Erythroblast (primary cell): Measurements from ENCODE around the gene CTXN3.

Source experiments
- DNase-seq, 2 experiments: peaks; one replicate each; lab custom pipeline; 2025; lab: John Stamatoyannopoulos, UW
- GATA1 ChIP-seq: IDR thresholded peaks from 2 replicates; pipeline ENCODE4 v1.6.1; 2011; ENCODE audit warnings: low read depth, mild to moderate bottlenecking, control low read depth, low read length, moderate library complexity
- POLR2A ChIP-seq: IDR thresholded peaks from 2 replicates; pipeline ENCODE4 v1.6.1; 2011; ENCODE audit warnings: mild to moderate bottlenecking, low read length

Gene CTXN3

DNA sequence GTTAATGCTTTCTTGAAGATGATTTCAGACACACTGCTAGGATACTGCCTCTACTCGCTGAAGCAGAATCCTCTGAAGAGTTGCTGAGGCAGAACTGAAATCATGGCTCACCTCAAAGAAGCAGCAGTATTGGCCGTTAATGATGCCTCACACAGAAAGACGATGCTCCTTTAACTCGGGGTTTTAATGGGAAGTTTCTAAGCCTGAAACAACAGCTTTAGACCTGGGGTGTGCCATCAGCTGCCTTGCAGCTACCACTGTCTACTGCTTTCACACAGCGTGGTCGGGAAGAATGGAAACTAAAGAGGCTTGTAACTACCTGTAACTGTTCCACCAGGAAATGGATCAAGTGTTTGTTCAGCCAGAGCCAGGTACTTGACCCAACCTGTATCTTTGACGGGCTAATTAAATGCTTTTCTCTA lies at the start of gene CTXN3:
TSS of gene CTXN3 (plus strand) at position 65 of the 422 bp plus-strand sequence. CDS start 8,440 bp downstream, outside the sequence.
- TF ChIP-seq POLR2A (no peak), GATA1 (no peak)
- no peak for DNase-seq

DNA sequence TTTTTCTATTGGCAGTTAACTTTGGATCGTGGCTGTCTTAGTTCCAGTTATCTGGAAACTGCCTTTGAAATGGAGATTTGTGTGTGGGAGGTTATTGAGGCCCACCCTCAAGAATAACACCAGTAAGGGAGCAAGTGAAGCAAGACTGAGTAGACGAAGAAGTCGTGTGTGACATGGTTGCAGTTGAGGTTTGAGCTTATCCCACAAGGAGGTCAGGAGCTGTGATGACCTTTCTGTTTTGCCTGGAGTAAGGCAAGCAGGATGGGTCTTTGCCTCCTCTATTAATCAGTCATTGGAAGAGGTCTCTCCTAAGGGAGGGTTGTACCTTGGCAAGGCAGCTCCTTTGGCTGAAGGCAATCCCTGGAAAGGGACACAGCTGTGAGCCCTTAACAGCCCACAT lies 49.6 kb upstream of the CTXN3 start:
- TF ChIP-seq GATA1 = no peak
- no peak for TF ChIP-seq POLR2A
- no peak for DNase-seq

DNA sequence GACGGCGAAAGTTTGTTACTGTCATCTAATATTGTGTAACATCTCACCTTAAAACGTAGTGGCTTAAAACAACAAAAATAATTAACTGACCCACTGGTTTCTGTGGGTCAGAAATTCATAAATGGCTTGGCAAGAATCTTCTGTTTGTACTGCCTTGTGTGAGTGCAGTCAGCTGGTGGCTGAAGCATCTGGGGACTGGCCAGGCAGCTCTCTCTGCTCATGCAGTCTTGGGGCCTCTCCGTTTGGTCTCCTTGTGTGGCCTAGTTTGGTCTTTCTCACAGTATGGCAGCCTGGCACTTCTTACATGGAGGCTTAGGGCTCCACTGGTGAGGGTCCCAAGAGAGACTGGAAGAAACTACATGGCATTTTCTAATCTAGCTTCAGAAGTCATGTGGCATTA lies 49.0 kb upstream of the CTXN3 start:
- TF ChIP-seq GATA1 = no peak
- no peak for TF ChIP-seq POLR2A
- DNase-seq = no peak

DNA sequence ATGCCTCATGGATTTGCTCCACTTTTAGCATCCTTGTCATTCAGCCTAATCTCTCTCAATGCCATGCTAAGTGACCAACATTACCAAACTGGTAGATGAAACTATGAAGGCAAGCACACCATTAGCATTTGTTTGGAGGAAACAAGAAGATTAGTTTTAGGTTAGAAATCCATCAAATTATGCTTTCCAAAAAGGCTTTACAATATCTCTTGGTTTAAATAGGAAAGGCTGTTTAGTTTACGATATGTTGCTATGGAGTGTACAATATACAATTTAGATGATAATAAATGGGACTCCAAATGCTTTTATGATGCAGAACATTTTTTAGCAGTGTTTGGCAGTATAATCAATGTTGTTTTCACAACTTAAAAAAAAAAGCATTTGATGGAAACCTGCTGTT lies 47.8 kb upstream of the CTXN3 start:
- TF ChIP-seq POLR2A = no peak
- no peak for TF ChIP-seq GATA1
- no peak for DNase-seq

DNA sequence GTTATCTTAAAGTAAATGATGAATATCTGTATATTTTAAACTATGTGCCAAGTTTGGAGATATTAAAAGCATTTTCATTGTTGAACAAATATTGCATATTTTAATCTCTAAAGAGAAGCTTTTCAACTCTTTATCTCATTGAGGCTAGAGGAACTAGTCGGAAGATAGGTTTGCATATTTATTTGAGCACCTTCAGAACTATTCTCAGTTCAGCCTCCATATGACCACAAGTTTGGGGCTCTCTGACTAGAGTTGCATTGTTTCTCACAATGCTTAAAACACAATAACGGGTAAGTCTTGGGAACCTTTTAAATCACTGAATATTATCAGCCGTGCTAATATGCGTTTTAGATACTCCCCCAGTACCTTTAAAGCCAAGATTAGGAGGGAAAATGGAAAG lies 47.3 kb upstream of the CTXN3 start:
- DNase-seq = no peak
- TF ChIP-seq POLR2A = no peak
- TF ChIP-seq GATA1 = no peak

DNA sequence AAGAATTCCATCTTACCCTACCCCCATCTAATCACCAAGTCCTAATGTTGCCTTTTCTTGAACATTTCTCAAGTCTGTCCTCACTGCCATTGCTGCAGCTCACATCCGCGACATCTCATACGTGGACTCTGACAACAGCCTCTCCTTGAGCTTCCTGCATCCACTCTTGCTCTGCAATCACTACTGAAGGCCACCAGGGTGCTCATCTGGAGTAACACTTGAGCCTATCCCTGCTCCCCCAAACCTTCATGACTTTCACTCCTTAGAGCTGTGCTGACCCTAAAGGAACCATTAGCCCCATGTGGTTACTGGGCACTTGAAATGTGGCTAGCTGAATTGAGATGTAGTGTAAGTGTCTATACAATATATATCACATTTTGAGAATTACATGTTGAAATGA lies 46.4 kb upstream of the CTXN3 start:
- TF ChIP-seq POLR2A = no peak
- no peak for TF ChIP-seq GATA1
- no peak for DNase-seq

DNA sequence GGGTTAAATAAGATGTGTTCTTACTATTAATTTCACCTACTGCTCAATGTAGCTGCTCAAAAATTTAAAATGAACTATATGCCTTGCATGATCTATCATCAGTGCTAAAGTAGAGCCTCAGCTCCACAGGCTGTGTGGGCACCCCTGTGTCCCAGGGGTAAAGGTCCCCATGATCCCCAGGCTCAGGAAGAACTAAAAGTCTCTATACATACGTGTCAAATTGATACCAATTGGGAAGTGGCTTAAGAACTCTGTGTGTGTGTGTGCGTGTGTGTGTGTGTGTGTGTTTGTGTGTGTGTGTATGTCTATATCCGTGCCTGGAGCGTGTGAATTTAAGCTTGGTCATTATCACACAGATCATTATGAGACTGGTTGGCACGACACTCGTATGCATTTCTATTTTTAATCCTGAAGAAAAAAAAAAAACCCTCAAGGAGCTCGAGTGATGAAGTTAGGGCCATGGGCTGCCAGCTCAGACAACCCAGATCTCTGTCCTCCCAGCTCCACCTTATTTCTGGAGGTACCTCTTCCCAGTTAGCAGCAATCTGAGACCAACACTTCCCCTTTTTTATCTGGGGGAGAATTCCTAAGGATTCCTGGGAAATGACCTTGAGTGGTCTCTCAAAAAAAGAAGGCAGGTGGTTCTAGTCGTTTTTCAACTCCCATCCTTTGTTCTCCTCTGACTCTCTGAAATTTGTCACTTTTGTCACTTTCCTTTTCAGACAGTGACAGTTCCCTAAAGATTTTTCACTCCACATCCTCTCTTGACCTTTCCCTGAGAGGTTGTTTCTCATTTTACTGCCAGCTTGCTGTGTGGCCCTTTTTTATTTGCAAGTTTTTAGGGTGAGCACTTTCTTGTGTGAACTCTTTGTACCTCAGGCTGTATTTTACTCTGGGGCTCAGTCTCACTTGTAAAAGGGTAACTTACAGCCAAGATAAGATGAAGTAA lies 45.7 kb upstream of the CTXN3 start:
- DNase-seq = no peak
- TF ChIP-seq POLR2A (no peak), GATA1 (no peak)

DNA sequence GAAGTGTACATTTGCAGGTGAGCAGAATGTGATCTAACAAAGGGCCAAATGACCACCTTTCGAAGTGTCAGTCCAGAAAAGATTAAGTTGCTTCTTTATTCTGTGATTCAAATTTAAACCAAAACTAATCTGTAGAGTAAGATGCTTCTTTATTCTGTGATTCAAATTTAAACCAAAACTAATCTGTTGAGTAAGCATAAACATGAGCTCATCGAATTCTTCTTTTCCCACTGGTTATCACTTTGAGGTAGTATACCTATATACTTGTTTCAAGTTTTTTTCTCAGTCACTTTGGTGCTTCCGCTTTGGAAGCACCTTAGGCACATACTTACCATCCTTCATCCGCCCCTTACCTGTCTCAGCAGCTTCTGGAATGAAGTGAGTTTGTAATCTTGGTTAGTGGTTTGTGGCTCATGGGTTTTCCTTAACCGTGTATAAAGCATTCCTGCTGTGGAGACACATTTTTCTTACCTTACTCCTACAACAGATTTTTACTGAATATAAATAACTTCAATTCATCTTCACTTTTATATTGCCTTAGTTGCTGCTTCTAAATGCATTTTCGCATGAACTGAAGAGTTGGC lies 40.7 kb upstream of the CTXN3 start:
- TF ChIP-seq GATA1 (no peak), POLR2A (no peak)
- DNase-seq = no peak

DNA sequence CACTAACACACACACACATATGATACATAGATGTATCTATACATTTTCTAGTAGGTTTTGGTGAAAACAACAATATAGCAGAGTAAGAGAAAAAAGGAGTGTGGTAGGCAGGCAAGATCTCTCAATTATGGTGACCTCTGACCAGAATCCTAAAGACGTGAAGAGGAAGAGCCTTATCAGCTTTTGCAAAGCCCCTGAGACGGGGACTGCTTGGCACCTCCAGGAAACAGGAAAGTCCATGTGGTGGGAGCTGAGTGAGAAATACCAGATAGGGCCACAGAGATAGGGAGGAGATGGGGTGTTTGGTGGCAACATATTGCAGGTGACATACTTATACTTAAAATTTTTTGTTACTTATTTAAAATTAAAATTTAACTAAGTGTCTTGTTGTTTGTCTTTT lies 39.9 kb upstream of the CTXN3 start:
- TF ChIP-seq GATA1 (no peak), POLR2A (no peak)
- DNase-seq = no peak

DNA sequence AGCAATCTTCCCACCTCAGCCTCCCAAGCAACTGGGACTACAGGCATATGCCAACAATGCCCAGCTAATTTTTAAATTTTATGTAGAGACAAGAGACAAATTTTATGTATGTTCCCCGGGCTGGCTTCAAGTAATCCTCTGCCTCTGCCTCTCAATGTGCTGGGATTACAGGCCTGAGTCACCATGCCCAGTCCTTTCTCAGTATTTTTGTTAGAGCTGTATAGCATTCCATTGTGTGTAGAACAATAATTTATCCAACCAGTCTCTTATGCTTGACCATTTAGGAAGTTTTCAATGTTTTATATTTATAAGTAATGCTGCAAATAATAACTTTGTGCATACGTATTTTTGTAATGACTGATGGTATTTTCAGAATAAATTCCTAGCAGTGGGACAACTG lies 38.9 kb upstream of the CTXN3 start:
- no peak for DNase-seq
- no peak for TF ChIP-seq GATA1
- TF ChIP-seq POLR2A = no peak

DNA sequence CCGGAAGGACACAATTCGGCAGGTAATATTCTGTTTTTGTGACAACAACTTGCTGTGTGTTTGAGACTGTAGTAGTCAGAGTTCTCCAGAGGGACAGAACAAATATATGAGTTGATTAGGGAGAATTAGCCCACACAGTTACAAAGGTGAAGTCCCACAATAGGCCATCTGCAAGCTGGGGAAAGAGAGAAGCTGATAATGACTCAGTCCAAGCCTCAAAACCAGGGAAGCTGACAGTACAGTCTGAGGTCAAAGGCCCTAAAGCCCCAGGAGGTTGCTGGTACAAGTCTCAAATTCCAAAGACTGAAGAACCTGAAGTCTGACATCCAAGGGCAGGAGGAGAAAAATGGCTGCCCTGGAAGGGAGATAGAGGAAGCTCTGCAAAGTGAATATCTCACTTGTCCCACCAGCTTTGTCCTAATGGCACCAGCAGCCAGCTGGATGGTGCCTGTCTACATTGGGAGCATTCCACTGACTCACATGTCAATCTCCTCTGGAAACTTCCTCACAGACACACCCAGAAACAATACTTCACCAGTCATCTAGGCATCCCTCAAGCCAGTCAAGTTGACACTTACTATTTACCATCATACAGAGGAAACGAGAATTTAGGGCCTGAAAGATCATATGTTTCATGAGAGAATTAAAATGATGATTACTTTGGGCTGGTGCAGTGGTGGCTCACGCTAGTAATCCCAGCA lies 36.3 kb upstream of the CTXN3 start:
- DNase-seq = no peak
- TF ChIP-seq GATA1 (no peak), POLR2A (no peak)

DNA sequence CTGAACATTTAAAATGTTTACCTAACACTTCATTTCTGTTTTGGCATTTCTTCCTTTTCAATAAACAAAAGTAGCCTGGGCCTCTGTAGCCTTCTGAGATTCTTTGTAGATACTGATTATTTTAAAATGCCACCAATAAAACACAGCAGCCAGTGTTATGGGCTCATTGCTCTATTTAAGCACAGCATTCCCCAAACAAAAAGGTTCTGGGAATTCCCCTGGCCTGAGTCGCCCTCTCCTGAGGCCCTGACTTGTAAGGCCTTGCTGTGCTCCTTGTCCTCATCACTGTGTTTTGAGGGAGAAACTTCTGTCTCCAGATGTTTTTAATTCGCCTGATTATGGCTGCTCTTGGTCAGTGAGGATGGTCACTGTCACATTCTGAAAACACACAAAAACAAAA lies 33.0 kb upstream of the CTXN3 start:
- TF ChIP-seq GATA1 = no peak
- TF ChIP-seq POLR2A = no peak

DNA sequence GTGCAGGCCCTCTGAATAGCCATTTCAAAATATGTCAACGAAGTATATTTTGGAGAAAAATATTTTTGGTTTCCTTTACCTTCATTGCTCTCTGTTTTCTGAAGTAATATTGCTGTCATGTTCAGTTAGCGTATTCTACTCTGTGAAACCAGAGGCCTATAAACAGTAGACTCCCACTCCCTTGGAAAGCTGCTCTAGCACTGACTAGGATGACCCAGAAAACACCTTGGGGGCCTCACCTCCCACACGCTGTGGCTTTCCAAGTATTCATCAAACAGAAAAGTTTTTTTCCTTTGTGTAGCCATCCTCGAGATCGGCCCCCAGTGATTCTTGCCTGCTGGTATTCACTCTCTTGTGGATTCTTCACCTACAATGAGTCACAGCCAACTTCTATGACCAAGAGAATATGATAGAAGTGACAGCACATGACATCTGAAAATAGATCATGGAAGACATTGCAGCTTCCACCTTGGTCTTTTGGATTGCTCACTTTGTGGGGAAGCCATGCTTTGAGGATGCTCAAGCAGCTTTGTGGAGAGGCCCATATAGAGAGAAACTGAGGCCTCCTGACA lies 28.9 kb upstream of the CTXN3 start:
- TF ChIP-seq POLR2A (no peak), GATA1 (no peak)
- no peak for DNase-seq

More for the DNA sequence above, 33.0 kb upstream of the CTXN3 start:
- no peak for DNase-seq

DNA sequence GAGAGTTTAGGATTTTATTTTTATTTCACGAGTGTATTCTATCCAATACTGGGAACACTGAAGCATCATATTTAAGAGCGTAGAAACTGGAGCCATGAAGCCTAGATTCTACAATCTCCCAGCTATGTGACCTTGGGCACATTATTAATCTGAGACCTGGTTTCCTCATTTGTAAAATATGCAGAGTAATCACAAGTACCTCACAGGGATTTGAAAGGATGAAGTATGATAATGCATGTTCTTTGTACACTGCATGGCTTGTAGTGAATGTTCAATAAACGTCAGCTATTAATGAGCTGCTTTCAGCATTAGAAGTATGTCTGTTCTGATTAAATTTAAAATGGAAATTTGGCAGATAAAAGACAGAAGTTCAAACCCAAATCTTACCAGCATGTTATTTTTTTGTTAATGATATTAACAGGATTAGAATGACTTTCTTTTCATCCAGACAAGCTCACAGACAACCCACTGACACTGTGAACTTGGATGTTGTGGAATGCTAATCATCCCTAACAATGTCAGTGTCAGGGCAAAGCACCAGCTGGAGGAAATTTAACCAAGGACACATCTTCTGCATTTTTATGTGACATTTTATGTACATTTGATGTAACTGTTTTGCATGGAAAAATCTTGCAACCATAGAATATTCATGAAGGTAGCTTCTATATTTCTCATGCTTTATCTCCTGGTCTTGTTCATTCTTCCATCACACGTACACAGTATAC lies 27.1 kb upstream of the CTXN3 start:
- DNase-seq = no peak
- TF ChIP-seq POLR2A = no peak
- no peak for TF ChIP-seq GATA1
